HepG2 (cell line): ENCODE results near the gene DNAJC11. TPM values are rescaled to one million over a fixed set of nuclear protein-coding genes. Genes with fewer than 3 reads are reported as not detected.

Source experiments
- ATM ChIP-seq: fragments of 450-650 bp; IDR thresholded peaks from 2 replicates; pipeline ENCODE4 v1.7.1; 2017; ENCODE audit warnings: mild to moderate bottlenecking, borderline replicate concordance
- BRD4 ChIP-seq: sonication (generic); formaldehyde crosslinking; IDR thresholded peaks from 2 replicates; pipeline ENCODE4 v1.4.0; 2020; ENCODE audit warnings: missing genetic modification reagents
- CREBL2 ChIP-seq: sonication (generic); formaldehyde crosslinking; IDR thresholded peaks from 2 replicates; pipeline ENCODE4 v1.8.1; 2023; ENCODE audit warnings: missing genetic modification reagents, mild to moderate bottlenecking, borderline replicate concordance
- CTCF ChIP-seq: sonication (generic); formaldehyde crosslinking; IDR thresholded peaks from 2 replicates; pipeline ENCODE4 v1.5.0; 2020; ENCODE audit warnings: mild to moderate bottlenecking, missing genetic modification reagents, moderate library complexity
- DNMT1 ChIP-seq: sonication (generic); formaldehyde crosslinking; IDR thresholded peaks from 2 replicates; pipeline ENCODE4 v1.5.1; 2020; ENCODE audit warnings: mild to moderate bottlenecking, missing genetic modification reagents
- FOSL1 ChIP-seq: sonication (generic); formaldehyde crosslinking; IDR thresholded peaks from 2 replicates; pipeline ENCODE4 v1.9.0; 2021; ENCODE audit warnings: missing genetic modification reagents, borderline replicate concordance
- FOXA3 ChIP-seq: IDR thresholded peaks from 2 replicates; pipeline ENCODE4 v1.6.1; 2016; ENCODE audit warnings: missing genetic modification reagents, missing compliant biosample characterization
- HNF4G ChIP-seq, 2 experiments: sonication (generic) in 1 of 2; formaldehyde crosslinking in 1 of 2; IDR thresholded peaks; 2 replicates each; pipeline versions ENCODE4 v1.4.0 to v1.6.1; 2011 to 2020; ENCODE audit warnings: borderline replicate concordance in 2 of 2, low read depth in 2 of 2, mild to moderate bottlenecking in 2 of 2, low read length in 1 of 2, missing genetic modification reagents in 1 of 2, moderate library complexity in 1 of 2
- IKZF4 ChIP-seq: sonication (generic); formaldehyde crosslinking; IDR thresholded peaks from 2 replicates; pipeline ENCODE4 v1.5.1; 2020; ENCODE audit warnings: borderline replicate concordance, mild to moderate bottlenecking, low read depth, missing genetic modification reagents; ENCODE audit errors: not compliant biosample characterization
- KLF11 ChIP-seq: IDR thresholded peaks from 2 replicates; pipeline ENCODE4 v1.6.1; 2016; ENCODE audit warnings: missing compliant biosample characterization
- LRRFIP1 ChIP-seq: sonication (generic); formaldehyde crosslinking; conservative IDR thresholded peaks from 2 replicates; pipeline ENCODE4 v1.4.0; 2020; ENCODE audit warnings: missing genetic modification reagents
- MAX ChIP-seq: IDR thresholded peaks from 2 replicates; pipeline ENCODE4 v1.6.1; 2012; ENCODE audit warnings: inconsistent platforms
- MLX ChIP-seq: IDR thresholded peaks from 2 replicates; pipeline ENCODE4 v1.6.1; 2016
- NKX3-1 ChIP-seq: sonication (generic); formaldehyde crosslinking; IDR thresholded peaks from 2 replicates; pipeline ENCODE4 v1.5.0; 2020; ENCODE audit warnings: missing genetic modification reagents
- POLR2AphosphoS2 ChIP-seq: IDR thresholded peaks from 2 replicates; pipeline ENCODE4 v1.6.1; 2011; ENCODE audit warnings: low read depth, low read length, improper control_type of control experiment
- REPIN1 ChIP-seq: sonication (generic); formaldehyde crosslinking; IDR thresholded peaks from 2 replicates; pipeline ENCODE4 v1.8.0; 2022; ENCODE audit warnings: missing genetic modification reagents, low read depth, mild to moderate bottlenecking, borderline replicate concordance
- TBX3 ChIP-seq: fragments of 450-650 bp; IDR thresholded peaks from 2 replicates; pipeline ENCODE4 v1.6.1; 2017; ENCODE audit warnings: antibody characterized with exemption, mild to moderate bottlenecking, inconsistent platforms, borderline replicate concordance
- XBP1 ChIP-seq: sonication (generic); formaldehyde crosslinking; IDR thresholded peaks from 2 replicates; pipeline ENCODE4 v1.5.0; 2020; ENCODE audit warnings: missing genetic modification reagents
- ZBTB25 ChIP-seq: IDR thresholded peaks from 2 replicates; pipeline ENCODE4 v1.6.1; 2018; ENCODE audit warnings: missing genetic modification reagents
- ZNF335 ChIP-seq: sonication (generic); formaldehyde crosslinking; IDR thresholded peaks from 2 replicates; pipeline ENCODE4 v1.4.0; 2020; ENCODE audit warnings: missing genetic modification reagents
- ZNF337 ChIP-seq: sonication (generic); formaldehyde crosslinking; IDR thresholded peaks from 2 replicates; pipeline ENCODE4 v1.5.1; 2020; ENCODE audit warnings: missing genetic modification reagents, low read depth, mild to moderate bottlenecking, borderline replicate concordance
- ZNF670 ChIP-seq: sonication (generic); formaldehyde crosslinking; IDR thresholded peaks from 2 replicates; pipeline ENCODE4 v1.8.0; 2022; ENCODE audit warnings: mild to moderate bottlenecking, missing genetic modification reagents, borderline replicate concordance
- ZNF790 ChIP-seq: sonication (generic); formaldehyde crosslinking; IDR thresholded peaks from 2 replicates; pipeline ENCODE4 v1.8.0; 2022; ENCODE audit warnings: missing genetic modification reagents, mild to moderate bottlenecking, borderline replicate concordance
- polyA plus RNA-seq, 8 experiments: library from polyadenylated mRNA; depleted of rRNA in 3 of 8; stranded (reverse) in 7 of 8; unstranded in 1 of 8; fragments of >200 nt; fragmentation: Illumina TruSeq in 4 of 8; extraction: Trizol in 4 of 8; gene quantifications; 2 replicates each; pipeline versions ENCODE4 v1.2.1 to v1.2.3, GENCODE V29; 2011 to 2016; ENCODE audit warnings: low read depth in 4 of 8, missing spikeins in 1 of 8, mixed read lengths in 1 of 8; ENCODE audit not compliant: insufficient read depth in 1 of 8
- total RNA-seq, 5 experiments: library from RNA; depleted of rRNA; stranded (reverse); fragments of >200 nt; fragmentation: Illumina TruSeq; extraction: Trizol; gene quantifications; 2 replicates each; pipeline ENCODE4 v1.2.3, GENCODE V29; 2016; ENCODE audit warnings: low read depth in 1 of 5

The DNAJC11 gene
- total and polyA plus RNA-seq, 2 of the 13 experiments (the other 11 are each of a cell fraction or from before 2014, with no cell fraction given) = 25.1 to 47.6 TPM

GRCh38 chr1:6601923-6602668, 99.5 kb downstream of the DNAJC11 start (continued):
- TF ChIP-seq ZNF670 (CRISPR knock-in tag) (no peak), ZNF337 (CRISPR knock-in tag) (no peak), CREBL2 (CRISPR knock-in tag) (no peak), BRD4 (CRISPR knock-in tag) (peak; percentile 56), TBX3 (no peak), IKZF4 (peak; percentile 27), MAX (peak; percentile 65), FOXA3 (no peak), POLR2AphosphoS2 (no peak), LRRFIP1 (CRISPR knock-in tag) (no peak), REPIN1 (CRISPR knock-in tag) (peak; percentile 13; the same call in 1 of the 2 replicates), XBP1 (CRISPR knock-in tag) (peak; percentile 73; the same call in 1 of the 2 replicates), ZBTB25 (CRISPR knock-in tag) (0 out of 2 replicates have a peak, but pooled peaks have one; percentile 3), DNMT1 (peak; percentile 70; the same call in 1 of the 2 replicates), NKX3-1 (CRISPR knock-in tag) (no peak), ZNF335 (no peak), KLF11 (CRISPR knock-in tag) (no peak), CTCF (peak; percentile 12; the same call in 1 of the 2 replicates), MLX (CRISPR knock-in tag) (no peak), ATM (no peak), ZNF790 (peak; percentile 9; the same call in 1 of the 2 replicates), FOSL1 (no peak), HNF4G (IDR thresholded peaks at IDR 0.05; ENCODE audit: borderline replicate concordance, low read depth, low read length) (no peak), HNF4G (CRISPR knock-in tag; IDR thresholded peaks at IDR 0.05; ENCODE audit: borderline replicate concordance, low read depth) (peak; percentile 9; the same call in 1 of the 2 replicates)
